K562 (cell line): ENCODE data around the gene DRAXIN. TPM values are rescaled to one million over a fixed set of nuclear protein-coding genes. Genes with fewer than 3 reads are reported as not detected.

Experiments used
- BRF1 ChIP-seq: IDR thresholded peaks from 3 replicates; pipeline ENCODE4 v1.6.1; 2011; ENCODE audit warnings: borderline replicate concordance, mild to moderate bottlenecking; ENCODE audit not compliant: insufficient read length; ENCODE audit errors: extremely low read depth
- PHF20 ChIP-seq: fragments of 450-650 bp; IDR thresholded peaks from 2 replicates; pipeline ENCODE4 v1.6.1; 2018; ENCODE audit not compliant: partially characterized antibody
- TRIM25 ChIP-seq: fragments of 450-650 bp; IDR thresholded peaks from 2 replicates; pipeline ENCODE4 v1.7.0; 2016; ENCODE audit warnings: borderline replicate concordance
- YY1 ChIP-seq, 3 experiments: IDR thresholded peaks; 2 replicates each; pipeline ENCODE4 v1.6.1; 2011; ENCODE audit warnings: low read length in 2 of 3, mild to moderate bottlenecking in 2 of 3, moderate library complexity in 2 of 3, borderline replicate concordance in 1 of 3, control low read depth in 1 of 3, low read depth in 1 of 3; ENCODE audit not compliant: insufficient read depth in 3 of 3, insufficient replicate concordance in 2 of 3, control insufficient read depth in 1 of 3, insufficient read length in 1 of 3; ENCODE audit errors: extremely low read depth in 1 of 3
- ZBTB40 ChIP-seq, 2 experiments: fragments of 450-650 bp in 1 of 2; sonication (generic) in 1 of 2; formaldehyde crosslinking in 1 of 2; IDR thresholded peaks; 2 replicates each; pipeline versions ENCODE4 v1.7.1 to v1.9.0; 2016 to 2022; ENCODE audit warnings: inconsistent platforms in 1 of 2, mild to moderate bottlenecking in 1 of 2, missing genetic modification reagents in 1 of 2
- ZNF224 ChIP-seq: sonication (generic); formaldehyde crosslinking; IDR thresholded peaks from 2 replicates; pipeline ENCODE4 v1.8.0; 2022; ENCODE audit warnings: mild to moderate bottlenecking, missing genetic modification reagents
- ZNF253 ChIP-seq: fragments of 250-450 bp; sonication (Bioruptor Pico); conservative IDR thresholded peaks from 2 replicates; pipeline ENCODE4 v1.6.1; 2021; ENCODE audit warnings: mild to moderate bottlenecking
- ZNF384 ChIP-seq: IDR thresholded peaks from 2 replicates; pipeline ENCODE4 v1.6.1; 2012; ENCODE audit warnings: low read depth, low read length, improper control_type of control experiment
- polyA plus RNA-seq, 8 experiments: library from polyadenylated mRNA; depleted of rRNA in 4 of 8; stranded (reverse) in 5 of 8; unstranded in 3 of 8; fragments of >200 nt; fragmentation: Nextera tagmentation in 2 of 8; fragmentation: Illumina TruSeq in 1 of 8; extraction: Ambion mirVana in 2 of 8; extraction: Trizol in 1 of 8; gene quantifications; 2 replicates each; pipeline versions ENCODE4 v1.2.1 to v1.2.3, GENCODE V29; 2011 to 2014; ENCODE audit warnings: inconsistent platforms in 1 of 8, missing spikeins in 1 of 8
- total RNA-seq, 7 experiments: library from RNA; depleted of rRNA in 6 of 7; stranded (reverse); fragments of >200 nt in 6 of 7; fragmentation: Illumina TruSeq in 2 of 7; extraction: Trizol in 2 of 7; gene quantifications; 2 replicates each; pipeline versions ENCODE4 v1.2.1 to v1.2.3, GENCODE V29; 2011 to 2021; ENCODE audit warnings: low replicate concordance in 1 of 7
- TF ChIP-seq, protein P1 (sequence below): fragments of 250-450 bp; sonication (Bioruptor Pico); IDR thresholded peaks from 2 replicates; pipeline ENCODE4 v1.5.0; 2021

DRAXIN gene
- total and polyA plus RNA-seq, 9 of the 15 experiments (the other 6 are each of a cell fraction or from before 2014, with no cell fraction given), result 0.01 to 0.04 (median 0.01) TPM; not detected in 6

DNA sequence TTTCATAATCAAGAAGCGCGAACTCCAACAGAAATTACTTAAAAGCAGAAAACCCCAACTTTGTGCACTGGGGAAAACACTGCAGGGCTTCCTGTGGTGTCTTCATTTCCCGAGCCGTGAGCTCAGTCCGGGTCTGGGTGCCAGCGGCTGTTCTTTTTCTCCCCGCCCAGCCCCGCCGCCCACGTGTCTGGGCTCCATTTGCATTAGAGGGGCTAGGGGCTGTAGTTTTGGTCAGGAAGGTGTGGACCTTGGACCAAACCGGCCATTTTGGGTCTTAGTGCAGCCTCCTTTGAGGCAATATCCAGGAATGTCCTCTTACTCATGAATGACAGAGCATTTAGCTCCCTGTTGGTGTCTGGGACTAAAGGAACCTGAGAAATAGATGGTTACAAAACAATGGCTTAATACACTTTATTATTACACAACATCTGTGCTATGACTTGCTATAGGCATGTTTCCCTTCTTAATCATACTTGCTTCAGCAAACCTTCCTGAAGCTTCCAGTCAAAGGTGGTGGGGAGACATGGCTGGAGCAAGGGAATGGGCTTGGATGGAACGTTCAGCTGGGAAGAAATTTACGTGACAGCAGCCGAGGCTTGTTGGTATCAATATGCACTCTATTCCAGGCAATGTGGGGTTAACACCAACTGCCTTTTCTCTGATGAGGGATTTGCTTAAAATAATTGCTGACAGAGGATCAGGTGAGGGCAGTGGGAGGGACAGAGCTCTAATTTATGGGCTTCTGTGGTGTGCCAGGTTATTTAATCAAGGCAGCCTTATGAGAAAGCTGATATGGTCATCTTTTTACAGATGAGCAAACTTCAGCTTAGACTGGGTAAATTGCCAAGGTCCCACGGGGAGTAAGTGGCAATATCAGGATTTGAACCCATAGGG, 45.5 kb downstream of the DRAXIN start (continued):
- TF ChIP-seq, protein P1, sequence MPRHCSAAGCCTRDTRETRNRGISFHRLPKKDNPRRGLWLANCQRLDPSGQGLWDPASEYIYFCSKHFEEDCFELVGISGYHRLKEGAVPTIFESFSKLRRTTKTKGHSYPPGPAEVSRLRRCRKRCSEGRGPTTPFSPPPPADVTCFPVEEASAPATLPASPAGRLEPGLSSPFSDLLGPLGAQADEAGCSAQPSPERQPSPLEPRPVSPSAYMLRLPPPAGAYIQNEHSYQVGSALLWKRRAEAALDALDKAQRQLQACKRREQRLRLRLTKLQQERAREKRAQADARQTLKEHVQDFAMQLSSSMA (CRISPR knock-in tag), result no peak
- no peak for TF ChIP-seq ZNF384
- no peak for TF ChIP-seq PHF20
- TF ChIP-seq ZNF253 (CRISPR knock-in tag), result no peak
- TF ChIP-seq ZNF224, result no peak
- TF ChIP-seq TRIM25, result no peak
- TF ChIP-seq YY1 (IDR thresholded peaks at IDR 0.05; ENCODE audit: borderline replicate concordance in 1 of 3, control insufficient read depth in 1 of 3, extremely low read depth in 1 of 3, insufficient read depth in 3 of 3, insufficient read length in 1 of 3, insufficient replicate concordance in 2 of 3, low read depth in 1 of 3, low read length in 2 of 3), result peak; percentile 60 to 95 (median 86)
- no peak for TF ChIP-seq BRF1
- no peak for TF ChIP-seq ZBTB40 (IDR thresholded peaks at IDR 0.05)
- TF ChIP-seq ZBTB40 (CRISPR knock-in tag; IDR thresholded peaks at IDR 0.05), result no peak
